HG03045 (cell line): ENCODE results near the gene TMEM132D.

Source experiments
- ATAC-seq: cut with Tn5 transposase; IDR thresholded peaks from one replicate; pipeline ENCODE4 v1.9.1; 2021; ENCODE audit warnings: mild to moderate bottlenecking, moderate library complexity; ENCODE audit not compliant: unreplicated experiment

TMEM132D gene

DNA sequence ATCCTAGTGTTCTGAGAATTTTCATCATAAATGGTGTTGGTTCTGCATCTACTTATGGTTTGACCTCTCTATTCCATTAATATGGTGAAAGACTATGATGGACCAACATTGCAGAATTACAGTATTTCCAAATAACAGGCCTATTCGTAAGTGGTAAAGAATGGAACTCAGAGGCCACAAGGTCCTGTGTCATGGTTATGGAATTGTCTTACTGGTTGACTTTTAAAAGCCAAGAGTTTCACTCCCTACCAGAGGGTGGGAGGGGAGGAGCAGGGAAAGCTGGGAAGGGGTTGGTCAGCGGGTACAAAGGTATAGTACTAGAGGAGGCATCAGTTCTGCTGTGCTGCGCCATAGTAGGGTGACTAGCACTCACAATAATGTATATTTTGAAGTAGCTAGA is 153.4 kb downstream of the TMEM132D start:
- no peak for ATAC-seq

DNA sequence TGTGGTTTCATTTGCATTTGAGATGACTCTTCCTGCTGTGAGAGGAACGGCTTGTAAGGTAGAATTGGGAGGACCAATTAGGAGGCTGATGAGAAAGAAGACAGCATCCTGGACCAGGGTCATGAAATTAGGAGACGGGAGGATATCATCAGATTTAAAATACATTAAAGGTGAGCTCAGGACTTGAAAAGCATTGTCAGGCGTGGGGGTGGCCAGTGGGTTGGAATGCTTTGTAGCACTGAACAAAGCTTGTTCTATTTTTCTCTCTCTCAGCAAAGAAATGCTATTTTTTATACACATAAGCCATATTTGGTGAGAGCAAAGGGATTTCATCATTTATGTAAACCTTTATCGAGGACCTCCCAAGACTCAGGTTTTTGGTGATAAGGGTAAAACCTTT is 157.5 kb downstream of the TMEM132D start:
- no peak for ATAC-seq

DNA sequence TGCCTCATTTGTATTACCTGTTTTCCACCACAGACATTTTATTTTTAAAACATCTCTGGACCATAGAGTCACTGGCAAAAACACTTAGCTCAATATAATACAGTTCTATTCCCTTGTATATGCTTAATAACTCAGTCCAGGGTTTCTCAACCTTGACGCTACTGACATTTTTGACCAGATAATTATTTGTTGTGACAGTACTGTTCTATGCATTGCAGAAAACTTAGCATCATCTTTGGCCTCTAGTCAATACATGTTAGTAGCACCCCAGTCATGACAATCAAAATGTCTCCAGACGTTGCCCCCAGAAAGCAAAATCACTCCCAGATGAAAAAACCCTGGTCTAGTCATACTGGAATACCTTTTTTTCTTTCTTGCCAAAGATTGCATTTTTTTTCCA is 174.7 kb downstream of the TMEM132D start:
- no peak for ATAC-seq

DNA sequence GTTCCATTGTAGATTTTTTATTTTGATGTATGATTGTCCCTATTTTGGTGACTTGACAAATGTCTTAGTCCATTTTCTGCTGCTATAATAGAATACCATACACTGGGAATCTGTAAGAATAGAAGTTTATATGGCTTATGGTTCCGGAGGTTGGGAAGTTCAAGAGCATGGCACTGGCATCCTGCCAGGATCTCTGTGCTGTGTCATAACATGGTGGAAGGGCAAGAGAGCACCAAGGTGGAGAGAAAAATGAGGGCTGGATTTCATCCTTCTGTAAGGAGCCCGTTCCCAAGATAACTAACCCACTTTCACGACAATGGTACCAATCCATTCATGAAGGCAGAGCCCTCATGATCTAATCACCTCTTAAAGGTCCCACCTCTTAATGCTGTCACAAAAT is 176.7 kb downstream of the TMEM132D start:
- ATAC-seq = no peak

DNA sequence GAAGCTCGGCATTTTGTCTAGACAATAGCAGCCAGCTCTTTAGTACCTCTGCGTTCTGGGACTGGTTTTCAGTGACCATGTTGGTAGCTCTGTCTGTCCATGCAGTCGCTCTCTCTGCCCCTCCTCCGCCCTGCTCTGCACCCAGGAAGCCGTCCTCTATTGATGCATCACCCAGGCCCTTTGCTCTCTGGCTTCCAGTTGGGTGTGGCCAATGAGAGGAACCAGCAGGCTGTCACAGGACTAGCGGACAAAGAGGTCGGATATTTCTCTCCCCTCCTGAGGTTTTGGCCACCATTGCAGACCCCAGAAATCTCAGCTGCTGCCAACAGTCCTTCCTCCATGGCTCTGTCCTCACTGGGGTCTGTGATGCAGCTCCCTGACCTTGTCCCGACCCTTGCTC is 180.6 kb downstream of the TMEM132D start:
- no peak for ATAC-seq

DNA sequence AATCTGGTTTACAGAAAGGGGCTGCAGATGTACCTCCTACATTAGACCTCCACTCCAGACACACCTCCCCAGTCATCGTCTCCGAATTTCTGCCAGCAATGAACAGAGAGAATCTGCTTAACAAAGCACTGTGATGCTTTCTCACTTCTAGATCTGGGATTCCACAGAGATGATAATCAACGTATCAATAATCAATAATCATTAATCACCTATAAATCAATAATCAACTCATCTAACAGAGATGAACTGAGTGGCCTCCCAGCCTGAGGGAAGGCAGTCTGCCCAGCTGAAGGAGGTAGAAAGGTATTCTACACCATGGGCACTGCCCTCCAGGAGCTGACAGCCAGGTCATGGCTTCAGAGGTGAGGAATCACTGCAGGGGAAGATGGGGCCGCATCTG is 183.2 kb downstream of the TMEM132D start:
- no peak for ATAC-seq

DNA sequence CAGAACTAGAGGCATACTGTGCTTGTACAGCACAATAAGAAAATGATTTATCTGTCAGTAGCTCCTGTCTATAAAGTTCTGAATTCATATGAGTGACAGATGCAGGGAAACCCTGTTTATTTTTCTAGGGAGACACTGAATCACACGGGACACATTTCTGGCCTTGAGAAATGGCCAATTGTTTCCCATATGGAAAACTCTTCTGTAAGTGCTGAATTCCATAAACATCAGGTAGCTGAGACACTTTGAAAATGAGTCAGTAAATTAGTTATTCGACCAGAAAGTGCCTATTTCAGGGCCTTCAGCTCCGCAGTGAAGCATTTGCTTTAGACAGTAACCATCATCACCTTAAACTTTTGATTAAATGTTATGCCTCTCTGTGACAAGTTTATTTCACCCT is 184.4 kb downstream of the TMEM132D start:
- no peak for ATAC-seq

DNA sequence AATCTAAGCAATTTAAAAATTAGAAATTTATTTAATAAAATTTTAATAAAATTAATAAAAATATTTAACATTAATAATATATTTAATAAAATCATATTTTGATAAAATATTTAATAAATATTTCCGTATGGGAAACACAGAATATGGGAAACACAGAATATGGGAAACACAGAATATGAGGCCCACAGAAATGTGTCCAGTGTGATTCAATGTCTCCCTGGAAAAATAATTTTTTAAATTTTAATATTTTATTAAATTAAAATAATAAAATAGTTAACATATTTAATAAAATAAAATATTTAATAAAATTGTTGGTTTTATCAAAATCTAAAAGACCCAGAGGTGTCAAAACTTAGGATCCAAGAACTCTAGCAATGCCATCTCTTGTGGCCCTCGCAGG is 186.4 kb downstream of the TMEM132D start:
- ATAC-seq = no peak

DNA sequence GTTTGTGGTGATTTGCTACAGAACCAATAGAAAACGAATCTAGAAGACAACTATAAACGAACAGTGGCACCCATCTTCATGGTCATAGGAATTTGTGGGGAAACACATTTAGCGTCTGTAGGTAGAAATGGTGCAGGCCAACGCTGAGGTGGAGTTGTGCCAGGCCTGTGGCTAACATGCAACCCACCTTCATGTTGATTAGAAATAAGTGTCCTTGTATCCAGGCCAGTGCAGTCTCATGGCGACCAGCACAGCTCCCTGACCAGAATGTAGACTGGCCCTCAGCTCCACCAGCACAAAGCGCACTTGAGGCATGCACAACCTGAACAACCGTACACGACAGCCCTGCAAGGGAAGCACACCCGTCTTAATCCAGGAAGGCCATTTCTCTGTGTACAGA is 187.0 kb downstream of the TMEM132D start:
- ATAC-seq = no peak

DNA sequence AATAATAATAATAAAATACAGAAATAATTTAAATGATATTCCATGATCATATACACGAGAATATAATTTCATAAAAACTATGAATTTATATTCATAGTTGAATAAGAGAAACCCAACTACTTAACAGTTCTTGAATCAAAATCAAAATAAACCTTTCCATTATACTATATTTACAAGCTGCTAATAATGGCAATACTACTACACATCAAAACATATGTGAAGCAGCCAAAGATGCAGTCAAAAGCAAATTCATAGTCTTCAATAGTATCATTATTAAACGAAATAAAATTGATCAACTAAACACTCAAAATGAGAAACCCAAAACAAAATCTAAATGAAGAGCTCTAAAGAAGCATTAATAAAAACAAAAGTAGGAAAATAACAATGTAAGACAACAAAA is 197.1 kb downstream of the TMEM132D start:
- no peak for ATAC-seq

DNA sequence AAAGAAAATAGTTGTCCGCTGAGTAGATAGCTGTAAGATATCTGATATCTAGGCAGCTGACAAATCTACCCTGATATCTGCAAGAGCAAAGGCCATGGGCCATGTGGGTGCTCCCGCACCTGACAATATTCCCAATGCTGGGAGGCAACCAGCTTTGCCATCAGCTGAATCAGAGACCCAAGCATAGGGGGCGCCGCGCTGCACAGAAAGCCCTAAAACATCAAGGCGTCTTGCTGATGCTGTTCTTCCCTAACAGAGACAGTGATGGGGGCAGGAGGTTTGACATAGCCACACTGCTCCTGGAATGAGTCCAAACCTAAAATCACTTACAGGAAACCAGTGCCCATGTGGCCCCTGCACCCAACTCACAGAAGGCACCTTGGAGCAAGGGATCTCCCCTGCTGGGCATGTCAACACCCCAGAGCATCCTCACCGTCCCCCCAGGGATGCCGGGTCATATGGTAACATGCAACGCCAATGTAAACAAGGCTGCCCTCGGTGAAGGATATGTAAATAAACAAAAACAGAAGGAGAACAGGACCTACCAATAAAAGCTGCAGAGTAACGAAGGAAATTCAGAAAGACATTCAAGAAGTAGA is 199.5 kb downstream of the TMEM132D start:
- no peak for ATAC-seq

DNA sequence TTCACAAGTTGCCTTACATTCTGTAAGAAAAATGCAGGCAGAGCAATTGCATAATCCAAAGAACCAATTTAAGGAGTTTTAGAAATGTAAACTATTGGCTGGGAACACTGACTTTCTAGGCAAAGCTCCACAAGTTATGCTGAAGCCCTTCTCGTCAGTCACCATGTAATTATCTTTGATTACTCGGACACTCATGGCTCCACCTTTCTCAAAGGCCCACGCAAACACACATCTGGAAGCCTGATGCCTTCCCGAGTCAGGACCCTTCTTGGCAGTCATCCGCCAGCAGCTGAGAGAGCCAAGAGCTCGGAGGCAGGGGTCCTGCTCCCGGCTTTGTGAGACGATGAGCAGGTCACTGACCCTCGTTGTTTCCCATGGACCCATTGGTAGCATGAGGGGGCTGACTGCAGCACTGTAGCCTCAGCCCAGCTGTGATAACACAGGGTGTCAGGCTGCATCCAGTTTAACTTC is 202.2 kb downstream of the TMEM132D start:
- no peak for ATAC-seq

DNA sequence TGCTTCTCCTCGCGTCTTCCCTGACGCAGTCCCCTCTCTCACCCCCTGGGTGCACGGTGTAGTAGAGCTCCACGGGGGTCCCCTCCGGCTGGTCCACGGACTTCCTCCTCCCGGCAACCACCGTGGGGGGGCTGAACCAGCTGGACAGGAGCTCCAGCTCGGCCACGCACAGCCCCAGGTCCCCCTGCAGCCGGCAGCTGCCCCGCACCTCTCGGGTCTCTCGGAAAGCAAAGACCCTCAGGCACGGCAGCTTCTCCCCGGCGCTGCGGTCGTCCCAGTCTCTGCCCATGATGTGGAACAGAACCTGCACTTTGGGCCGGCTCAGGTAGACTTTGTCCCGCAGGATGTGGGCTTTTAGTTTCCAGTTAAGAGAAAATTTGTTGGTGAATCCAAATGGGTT is 203.8 kb downstream of the TMEM132D start:
- no peak for ATAC-seq

DNA sequence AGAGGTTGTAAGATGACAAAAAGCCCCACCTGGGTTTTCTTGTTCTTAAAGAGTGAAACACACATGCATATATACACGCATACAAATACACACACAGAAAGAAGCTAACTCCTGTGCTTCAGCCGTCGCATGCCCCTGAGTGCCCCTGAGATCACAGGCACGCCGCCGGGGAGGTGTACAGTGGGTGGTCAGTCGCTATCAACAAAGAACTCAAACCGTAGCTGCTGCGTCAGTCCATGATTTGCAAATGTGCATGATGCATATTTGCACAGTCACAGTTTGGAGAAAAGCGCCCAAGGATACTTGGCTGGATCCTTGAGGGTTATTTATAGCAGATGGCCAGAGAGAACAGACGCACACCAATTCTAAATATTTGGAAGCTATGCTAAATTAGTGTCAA is 206.9 kb downstream of the TMEM132D start:
- ATAC-seq = no peak

DNA sequence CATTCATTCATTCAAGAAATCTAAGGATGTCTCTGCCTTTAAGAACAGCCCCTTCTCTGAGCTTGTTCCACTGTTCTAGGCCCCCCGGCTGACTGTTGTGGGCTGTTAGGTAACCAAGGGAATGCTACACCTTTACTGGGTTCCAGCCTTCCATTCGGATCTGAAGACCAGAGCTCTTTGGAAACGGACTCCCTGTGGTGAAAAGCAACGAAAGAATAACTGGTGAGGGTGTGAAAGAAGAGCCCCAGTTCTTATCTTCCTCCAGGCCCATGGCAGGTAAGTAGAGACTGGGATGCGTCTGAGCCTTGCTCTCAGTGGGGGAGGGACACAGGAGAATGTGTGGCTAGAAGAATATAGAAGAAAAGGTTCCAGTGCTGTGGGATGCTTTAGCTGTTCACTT is 207.4 kb downstream of the TMEM132D start:
- ATAC-seq = no peak

DNA sequence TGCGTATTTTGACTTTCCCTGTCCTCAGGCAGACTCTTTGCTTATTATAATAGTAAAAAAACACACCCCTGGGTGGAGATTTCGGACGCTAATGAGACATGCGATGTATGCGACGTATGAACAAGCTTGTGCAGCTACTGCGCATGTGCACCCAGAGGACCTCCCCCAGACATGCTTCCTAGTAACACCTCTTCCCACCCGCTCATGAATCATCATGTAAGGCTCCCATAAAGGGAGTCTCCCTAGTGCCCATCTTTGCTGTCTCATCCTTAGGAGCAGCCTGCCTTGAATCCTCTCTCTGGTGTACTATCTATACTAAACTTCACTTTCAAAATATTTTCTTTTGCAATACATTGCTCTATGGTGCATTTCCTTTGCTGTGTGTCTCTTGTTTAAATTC is 210.1 kb downstream of the TMEM132D start:
- ATAC-seq = no peak

DNA sequence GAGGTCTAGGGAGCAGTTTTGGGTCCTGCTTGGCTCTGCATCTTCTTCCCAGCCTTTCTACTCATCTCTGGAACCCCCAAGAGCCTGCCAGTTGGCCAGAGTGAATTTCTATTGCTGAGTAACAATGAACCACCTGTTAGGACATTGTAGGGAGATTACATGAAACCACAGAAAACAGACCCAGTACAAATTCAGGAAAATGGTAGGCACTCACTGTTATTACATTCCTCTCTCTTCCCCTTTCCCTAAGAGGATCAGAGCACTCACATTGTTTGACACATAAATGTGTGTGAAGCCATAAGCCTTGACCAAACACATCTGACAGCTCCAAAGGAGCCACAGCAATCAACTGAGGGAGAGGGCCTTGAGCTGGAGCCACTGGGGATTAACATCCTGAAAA is 216.1 kb downstream of the TMEM132D start:
- no peak for ATAC-seq

DNA sequence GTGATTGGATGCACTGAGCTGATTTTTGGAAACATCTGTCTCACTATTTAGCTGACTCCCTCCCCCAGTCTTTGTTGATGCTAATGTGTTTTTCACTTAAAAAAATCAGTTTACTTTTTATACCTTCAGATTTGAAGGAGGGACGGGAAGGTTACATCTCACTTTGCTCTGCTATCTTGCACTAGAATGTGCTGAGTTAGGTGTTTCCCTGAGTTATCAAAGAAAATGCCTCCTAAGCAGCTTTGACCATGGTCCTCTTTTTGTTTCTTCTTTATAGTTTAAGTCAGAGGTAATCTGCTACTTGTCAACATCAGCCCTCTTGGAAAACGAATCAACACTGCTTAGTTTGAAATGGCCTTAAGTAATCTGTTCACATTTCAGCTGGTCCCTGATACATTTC is 222.0 kb downstream of the TMEM132D start:
- ATAC-seq = no peak

DNA sequence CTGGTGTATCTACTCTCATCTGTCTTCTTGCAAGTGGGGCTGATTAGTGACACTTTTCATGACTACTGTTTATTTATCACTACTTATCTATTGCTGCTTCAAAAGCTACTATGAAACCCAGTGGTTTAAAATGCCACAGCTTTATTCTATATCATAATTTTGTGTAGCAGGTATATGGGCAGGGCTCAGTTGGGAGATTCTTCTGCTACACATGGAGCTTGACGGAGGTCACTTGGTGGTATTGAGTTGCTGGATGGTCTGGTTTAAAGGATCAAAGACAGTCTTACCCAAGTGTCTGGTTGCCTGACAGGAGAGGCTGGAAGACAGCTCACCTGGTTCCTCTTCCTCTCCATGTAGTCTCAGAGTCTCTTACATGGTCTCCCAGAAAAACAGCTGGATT is 222.7 kb downstream of the TMEM132D start:
- no peak for ATAC-seq

DNA sequence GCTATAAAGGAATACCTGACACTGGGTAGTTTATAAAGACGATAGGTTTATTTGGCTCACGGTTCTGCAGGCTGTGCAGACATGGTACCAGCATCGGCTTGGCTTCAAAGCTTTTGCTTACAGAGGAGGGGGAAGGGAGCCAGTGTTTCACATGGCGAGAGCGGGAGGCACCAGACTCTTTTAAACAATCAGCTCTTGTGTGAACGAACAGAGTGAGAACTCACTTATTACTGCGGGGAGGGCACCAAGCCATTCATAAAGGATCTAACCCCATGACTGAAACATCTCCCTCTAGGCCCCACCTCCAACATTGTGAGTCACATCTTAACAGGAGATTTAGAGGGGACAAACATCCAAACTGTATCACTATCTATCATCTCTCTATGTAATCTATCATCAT is 227.4 kb downstream of the TMEM132D start:
- ATAC-seq = no peak

DNA sequence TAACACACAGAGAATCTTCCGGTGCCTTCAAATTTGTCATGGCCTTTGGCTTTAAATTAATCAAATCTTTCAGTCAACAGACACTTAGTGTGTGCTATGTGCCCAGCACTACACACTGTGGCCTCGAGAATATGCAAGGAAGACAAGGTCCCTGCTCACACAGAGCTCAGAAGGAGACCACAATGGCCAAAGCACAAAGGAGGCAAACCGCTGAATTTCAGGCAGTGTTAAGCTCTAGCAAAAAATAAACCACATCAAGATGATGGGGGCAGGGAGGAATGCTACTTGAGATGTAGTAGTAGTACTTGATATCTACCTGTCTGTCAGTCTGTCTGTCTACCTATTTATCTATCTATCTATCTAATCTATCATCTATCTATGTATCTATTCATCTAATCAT is 227.9 kb downstream of the TMEM132D start:
- ATAC-seq = no peak

DNA sequence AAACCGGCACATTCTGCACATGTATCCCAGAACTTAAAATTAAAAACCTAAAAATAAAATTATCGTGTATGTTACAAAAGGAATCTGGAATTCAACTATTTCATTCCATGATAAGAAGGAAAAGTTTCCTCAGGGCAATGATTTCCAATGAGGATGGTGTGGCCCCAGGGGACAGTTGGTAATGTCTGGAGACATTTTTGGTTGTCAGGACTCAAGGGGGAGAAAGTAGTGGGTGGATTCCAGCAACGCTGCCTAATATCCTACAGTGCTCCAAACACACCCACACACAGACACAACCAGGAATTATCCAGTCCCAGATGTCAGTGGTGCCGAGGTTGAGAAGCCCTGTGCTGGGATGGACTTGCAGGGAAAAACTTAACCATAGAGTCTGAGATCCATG is 228.3 kb downstream of the TMEM132D start:
- no peak for ATAC-seq

DNA sequence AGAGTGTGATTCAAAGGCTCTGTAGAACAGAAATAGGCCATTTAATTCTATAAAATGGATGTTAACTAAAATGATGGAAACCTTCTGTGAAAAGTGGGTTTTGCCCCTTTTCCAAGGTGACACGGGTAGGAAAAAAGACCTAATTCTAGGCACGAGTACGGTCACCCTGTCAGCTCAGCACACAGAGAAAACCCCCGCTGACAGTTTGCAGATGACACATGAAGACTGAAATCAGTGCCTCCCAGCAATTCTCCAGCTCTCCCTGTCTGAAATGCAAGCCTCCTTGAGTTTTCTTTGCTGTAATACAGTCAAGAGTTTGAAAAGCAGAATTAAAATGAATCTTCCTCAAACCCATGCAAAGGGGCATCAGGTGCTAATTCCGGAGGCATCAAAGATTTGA is 230.0 kb downstream of the TMEM132D start:
- ATAC-seq = no peak

DNA sequence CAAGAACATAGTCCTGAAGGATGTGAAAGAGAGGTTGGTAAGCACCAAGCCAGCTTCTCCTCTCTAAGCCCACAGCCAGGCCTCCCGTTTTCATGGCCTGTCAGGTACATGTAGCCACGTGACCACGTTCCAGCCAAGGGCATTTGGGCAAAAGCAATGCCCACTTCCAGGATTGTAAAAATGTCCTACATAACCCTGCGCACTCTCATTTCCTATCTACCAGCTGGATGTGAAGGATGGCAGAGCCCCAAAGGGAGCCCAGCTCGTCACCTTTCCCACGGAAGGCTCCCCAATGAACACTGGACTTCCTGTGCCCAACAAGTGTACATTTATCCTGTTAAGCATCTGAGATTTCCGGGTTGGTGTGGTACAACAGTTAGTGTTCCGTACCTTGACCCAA is 231.7 kb downstream of the TMEM132D start:
- no peak for ATAC-seq
